GM12872 (cell line): Measurements from ENCODE around the gene SMARCC2.

Experiments used
- CTCF ChIP-seq: IDR thresholded peaks from 3 replicates; pipeline ENCODE4 v1.5.1; 2011; ENCODE audit warnings: low read depth, mild to moderate bottlenecking, low read length, moderate library complexity; ENCODE audit not compliant: insufficient read depth

SMARCC2 gene

DNA sequence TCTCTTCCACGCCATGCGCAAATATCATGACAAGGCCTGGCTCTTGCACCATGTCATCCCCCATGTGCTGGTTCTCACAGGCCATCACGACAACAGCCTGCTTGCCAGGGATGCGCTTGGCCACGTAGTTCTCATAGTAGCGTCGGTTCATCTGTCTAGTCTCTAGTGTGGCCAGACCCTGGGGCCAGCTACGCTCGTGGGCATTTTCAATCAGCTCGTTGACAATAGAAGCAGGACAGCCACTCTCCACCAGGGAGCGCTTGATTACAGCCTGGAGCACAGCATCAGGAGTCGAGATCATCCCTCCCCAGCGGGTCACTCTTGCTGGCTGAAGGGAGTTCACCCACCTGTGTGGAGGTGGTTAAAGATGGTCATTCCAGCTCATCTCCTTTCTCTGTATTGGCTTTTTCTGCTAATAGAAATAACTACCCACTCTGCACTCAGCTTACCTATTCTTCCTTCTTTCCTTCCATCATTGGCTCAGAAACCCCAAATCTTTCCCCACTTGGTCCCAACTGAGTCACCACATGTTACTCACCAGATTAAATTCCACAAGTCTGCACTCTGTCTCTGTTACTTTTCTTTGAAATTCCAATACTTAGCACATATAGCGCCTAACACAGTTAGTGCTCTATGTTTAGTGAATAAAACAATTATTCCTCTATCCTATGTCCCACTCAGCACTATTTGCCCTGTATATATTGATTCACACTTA, 17.3 kb upstream of the SMARCC2 start:
- TF ChIP-seq CTCF: peak; percentile 60; the same call in 2 of the 3 replicates

GRCh38 chr12:56205445-56205844, 16.2 kb upstream of the SMARCC2 start:
- peak; percentile 31; the same call in 2 of the 3 replicates for TF ChIP-seq CTCF

- no peak for TF ChIP-seq CTCF
Observed at GRCh38 chr12:56204275-56204674, 15.0 kb upstream of the SMARCC2 start.

- TF ChIP-seq CTCF: no peak
Observed at GRCh38 chr12:56202838-56203237, 13.6 kb upstream of the SMARCC2 start.

DNA sequence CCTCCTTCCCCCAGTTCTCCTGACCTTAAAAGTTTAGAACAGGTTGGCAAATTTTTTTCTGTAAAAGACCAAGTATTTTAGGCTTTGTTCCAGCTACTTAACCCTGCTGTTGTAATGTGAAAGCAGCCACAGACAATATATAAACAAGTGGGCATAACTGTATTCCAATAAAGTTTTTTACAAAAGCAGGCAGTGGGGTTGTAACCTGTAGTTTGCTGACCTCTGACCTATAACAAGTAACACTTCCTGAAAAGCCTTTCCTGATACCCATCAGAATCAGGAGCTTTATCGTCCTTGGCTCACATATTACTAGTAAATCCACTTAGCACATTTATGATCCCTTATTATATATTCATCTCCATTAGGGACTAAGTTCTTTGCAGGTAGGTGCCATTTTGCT, 13.1 kb upstream of the SMARCC2 start:
- no peak for TF ChIP-seq CTCF

GRCh38 chr12:56198836-56199235, 9.6 kb upstream of the SMARCC2 start:
- TF ChIP-seq CTCF: no peak

GRCh38 chr12:56197921-56198635, 8.8 kb upstream of the SMARCC2 start:
- TF ChIP-seq CTCF: no peak
